Measurements from ENCODE around the gene TYRO3.

DNA sequence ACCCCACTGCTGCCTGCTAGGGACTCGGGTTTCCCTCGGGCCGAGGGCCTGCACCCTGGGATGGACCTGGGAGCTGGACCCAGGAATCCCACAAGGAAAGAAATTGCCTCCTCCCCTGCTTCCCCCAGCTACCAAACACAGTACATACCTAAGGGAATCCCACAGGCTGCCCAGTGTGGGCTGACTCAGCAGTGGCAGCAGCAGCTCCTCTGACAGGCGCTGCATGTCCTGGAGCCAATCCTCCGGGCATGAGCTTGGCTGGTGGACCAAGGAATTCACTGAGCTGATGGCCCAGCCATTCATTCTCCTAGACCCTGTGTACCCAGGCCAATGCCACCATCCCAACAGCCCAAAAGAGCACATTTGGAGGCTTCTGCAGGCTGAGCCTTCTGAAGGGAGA lies 35.9 kb upstream of the TYRO3 start:
- TF ChIP-seq, protein P1, sequence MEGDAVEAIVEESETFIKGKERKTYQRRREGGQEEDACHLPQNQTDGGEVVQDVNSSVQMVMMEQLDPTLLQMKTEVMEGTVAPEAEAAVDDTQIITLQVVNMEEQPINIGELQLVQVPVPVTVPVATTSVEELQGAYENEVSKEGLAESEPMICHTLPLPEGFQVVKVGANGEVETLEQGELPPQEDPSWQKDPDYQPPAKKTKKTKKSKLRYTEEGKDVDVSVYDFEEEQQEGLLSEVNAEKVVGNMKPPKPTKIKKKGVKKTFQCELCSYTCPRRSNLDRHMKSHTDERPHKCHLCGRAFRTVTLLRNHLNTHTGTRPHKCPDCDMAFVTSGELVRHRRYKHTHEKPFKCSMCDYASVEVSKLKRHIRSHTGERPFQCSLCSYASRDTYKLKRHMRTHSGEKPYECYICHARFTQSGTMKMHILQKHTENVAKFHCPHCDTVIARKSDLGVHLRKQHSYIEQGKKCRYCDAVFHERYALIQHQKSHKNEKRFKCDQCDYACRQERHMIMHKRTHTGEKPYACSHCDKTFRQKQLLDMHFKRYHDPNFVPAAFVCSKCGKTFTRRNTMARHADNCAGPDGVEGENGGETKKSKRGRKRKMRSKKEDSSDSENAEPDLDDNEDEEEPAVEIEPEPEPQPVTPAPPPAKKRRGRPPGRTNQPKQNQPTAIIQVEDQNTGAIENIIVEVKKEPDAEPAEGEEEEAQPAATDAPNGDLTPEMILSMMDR (IDR thresholded peaks at IDR 0.05) = no peak
- TF ChIP-seq POLR2A (IDR thresholded peaks at IDR 0.05; ENCODE audit: low read depth) = no peak

All from esophagus muscularis mucosa (tissue), 3 donors.